Ovary (tissue), 3 donors: ENCODE results near the gene MYDGF.

ENCODE experiments used
- EP300 ChIP-seq: sonication (generic); formaldehyde crosslinking; IDR thresholded peaks from one replicate; pipeline ENCODE4 v1.6.1; 2017; ENCODE audit warnings: antibody characterized with exemption
- TF ChIP-seq, protein P1 (sequence below), 3 donors: fragments of 450-650 bp in 2 of 3; fragments of 200-600 bp in 1 of 3; IDR thresholded peaks; one replicate each; pipeline versions ENCODE4 v1.5.1 to v1.8.0; 2016 to 2022; ENCODE audit warnings: antibody characterized with exemption in 3 of 3, mild to moderate bottlenecking in 1 of 3
- donor health status: DM: no; HTN: no; CAD: no.

DNA sequence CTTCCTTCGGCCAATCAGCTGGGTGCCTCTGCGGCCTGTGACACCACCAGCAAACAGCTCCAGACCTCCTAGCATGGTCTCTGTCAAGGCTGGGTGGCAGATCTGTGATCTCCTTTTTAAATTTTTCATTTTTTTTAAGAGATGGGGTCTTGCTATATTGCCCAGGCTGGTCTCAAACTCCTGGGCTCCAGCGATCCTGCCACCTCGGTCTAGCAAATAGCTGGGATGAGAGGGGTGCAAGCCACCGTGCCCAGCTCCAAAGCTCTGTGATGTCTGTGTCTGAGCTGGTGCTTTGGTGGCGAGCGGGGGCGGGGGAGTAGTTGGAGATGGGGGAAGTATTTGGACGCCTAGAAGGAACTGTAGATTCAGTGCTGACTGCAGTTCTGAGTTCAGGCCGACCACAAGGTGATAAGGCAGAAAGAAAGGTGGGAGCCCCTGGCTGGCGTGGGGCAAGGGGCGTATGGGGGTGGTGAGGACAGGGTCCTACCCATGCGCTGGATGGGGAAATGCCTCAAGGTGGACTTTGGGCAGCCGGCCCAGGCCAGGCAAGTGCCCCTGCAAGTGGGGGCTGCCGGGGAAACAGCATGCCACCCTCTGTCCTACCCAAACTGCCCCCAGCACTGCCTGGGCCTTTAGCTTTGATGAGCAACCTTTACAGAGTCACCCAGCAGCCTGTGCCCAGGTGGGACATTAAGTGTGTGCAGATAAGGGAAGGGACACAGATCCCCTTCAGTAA lies 48.0 kb upstream of the MYDGF start:
- no peak for TF ChIP-seq EP300
- TF ChIP-seq, protein P1, sequence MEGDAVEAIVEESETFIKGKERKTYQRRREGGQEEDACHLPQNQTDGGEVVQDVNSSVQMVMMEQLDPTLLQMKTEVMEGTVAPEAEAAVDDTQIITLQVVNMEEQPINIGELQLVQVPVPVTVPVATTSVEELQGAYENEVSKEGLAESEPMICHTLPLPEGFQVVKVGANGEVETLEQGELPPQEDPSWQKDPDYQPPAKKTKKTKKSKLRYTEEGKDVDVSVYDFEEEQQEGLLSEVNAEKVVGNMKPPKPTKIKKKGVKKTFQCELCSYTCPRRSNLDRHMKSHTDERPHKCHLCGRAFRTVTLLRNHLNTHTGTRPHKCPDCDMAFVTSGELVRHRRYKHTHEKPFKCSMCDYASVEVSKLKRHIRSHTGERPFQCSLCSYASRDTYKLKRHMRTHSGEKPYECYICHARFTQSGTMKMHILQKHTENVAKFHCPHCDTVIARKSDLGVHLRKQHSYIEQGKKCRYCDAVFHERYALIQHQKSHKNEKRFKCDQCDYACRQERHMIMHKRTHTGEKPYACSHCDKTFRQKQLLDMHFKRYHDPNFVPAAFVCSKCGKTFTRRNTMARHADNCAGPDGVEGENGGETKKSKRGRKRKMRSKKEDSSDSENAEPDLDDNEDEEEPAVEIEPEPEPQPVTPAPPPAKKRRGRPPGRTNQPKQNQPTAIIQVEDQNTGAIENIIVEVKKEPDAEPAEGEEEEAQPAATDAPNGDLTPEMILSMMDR (IDR thresholded peaks at IDR 0.05), result no peak
